ENCODE measurements around the gene NPTXR.
"Not testable (repeated sequence)": the region's sequence is repeated elsewhere in the genome, so short reads cannot be mapped to it uniquely, and the experiment has no call there.

The NPTXR gene

DNA sequence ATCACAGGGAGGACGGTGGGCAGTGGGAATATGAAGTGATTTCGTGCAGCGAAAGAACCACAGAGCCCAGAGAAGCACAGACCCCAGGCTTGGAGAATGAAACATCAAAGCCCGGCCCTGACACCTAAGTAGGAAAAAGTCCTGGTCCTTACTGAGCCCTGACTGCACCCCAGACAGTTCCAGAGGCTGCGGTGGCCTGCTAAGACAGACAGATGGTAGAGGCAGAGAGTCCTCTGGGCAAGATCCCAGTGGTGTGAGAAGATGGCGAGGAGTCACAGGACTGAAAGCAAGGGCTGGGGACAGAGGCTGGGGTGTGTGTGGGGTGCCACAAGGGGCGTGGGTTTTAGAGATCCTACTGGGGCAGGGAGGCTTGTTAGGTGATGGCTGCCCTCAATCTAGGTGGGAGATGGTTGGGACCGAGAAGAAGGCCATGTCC, 24.5 kb upstream of the NPTXR start:
- DNase-seq, result no peak

DNA sequence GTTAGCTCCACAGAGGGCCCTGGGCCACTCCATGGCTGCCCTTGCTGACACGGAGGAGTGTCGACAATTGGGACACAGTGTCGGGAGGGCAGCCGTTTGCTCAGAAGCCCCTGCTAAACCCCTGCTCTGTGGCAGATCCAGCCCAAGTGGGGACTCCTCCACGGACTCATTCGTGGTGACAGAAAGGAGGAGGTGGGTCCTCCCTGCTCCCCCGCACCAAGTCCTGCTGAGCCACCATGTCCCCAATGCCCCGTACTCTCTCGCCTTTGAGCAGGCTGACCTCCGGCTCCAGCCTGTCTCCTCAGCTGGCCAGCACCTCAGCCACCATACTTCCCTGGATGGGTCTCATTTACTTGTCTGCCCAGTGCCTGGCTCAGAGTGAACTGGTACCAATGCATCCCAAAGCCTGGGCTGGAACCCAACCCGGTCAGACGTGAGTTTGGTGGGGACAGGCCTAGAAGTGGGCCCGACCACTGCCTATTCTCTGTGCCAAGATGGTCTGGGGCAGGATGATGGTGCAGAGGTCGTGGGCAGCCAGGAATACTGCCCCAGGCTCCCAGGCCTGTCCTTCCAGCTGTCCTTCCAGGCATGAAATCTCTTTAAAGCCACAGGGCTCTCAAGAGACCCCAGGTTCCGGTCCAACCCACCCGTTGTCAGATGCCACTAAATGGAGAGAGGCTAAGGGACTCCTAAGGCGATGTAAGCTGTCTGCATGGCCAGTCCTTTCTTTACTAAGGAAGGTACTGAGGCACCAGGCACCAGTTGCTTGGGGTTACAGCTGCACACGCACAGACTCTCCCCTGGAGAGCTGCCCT, 23.9 kb upstream of the NPTXR start:
- DNase-seq, result no peak

DNA sequence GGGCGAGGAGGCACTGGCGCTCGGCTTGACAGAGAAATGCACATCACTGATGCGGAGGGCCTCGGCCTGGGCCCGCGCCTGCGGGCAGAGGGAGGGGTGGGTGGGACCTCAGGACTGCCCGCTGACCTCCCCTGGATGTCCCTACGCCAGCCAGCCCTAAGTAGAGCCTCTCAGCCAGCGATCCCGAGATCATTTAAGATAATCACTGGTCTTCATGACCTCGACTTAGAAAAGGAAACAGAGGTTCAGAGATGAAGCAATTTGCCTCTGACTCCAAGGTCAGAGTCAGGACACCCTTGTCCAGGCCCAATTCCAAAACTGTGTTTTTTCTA, 23.3 kb upstream of the NPTXR start:
- no peak for DNase-seq

GRCh38 chr22:38866399-38867123, 22.7 kb upstream of the NPTXR start:
- no peak for DNase-seq

DNA sequence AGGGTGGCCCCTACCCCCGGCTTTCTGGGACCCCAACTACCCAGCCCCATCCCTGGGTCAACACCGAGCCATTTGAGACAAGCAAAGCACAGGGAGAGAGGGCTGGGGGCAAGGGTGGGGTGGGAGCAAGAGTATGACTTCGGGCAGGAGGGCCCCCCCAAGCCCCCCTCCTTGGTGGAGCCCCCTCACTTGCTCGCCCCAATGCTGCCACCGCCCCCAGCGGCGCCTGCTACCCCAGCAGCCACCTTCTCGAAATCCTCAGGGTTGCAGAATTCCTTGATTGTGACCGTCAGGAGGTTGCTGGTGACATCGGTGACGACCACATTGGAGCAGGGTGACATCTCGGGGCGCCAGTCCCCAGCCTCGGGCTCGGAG, 22.2 kb upstream of the NPTXR start:
- no peak for DNase-seq

- no peak for DNase-seq
These were observed 21.6 kb upstream of the NPTXR start for GRCh38 chr22:38865201-38866023.

DNA sequence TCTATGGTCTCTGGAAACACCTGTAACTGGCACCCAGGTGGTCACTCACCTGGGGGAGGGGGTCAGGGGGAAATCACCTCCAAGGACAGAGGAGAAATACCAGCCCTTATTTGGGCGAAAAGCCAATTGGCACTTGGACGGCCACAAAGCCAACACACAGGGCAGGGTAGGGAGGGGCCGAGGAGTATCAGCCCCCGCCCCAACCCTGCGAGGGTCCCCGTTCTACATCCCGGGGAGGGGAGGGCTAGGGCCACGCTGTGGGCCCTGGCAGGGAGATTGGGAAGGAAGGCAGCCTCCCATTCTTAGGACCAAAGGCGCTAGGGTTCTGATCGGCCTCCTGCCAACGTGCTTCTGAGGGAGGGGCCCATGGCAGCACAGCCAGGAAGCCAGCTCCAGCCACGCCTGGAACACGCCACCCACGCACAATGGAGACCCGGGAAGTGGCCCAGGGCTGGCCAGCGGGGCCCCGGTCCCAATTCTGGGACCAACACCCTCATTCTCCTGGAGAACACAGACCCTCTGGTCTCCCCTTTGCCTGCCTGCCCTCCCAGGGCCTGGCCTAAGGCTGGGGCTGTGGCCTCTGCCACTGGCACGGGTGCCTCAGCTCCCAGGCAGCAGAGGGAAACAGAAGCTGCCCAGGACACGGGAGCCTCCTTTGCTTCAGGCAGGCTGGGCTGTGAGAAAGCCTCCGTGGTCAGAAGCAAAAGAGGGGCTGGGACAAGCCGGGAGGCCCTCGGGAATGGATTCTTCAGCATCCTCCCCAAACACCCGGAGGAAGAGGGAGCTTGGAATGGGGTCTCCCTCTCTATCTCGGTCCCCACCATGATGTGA, 20.7 kb upstream of the NPTXR start:
- DNase-seq, result no peak

- DNase-seq, result no peak
These were observed 19.8 kb upstream of the NPTXR start for GRCh38 chr22:38863531-38864131.

DNA sequence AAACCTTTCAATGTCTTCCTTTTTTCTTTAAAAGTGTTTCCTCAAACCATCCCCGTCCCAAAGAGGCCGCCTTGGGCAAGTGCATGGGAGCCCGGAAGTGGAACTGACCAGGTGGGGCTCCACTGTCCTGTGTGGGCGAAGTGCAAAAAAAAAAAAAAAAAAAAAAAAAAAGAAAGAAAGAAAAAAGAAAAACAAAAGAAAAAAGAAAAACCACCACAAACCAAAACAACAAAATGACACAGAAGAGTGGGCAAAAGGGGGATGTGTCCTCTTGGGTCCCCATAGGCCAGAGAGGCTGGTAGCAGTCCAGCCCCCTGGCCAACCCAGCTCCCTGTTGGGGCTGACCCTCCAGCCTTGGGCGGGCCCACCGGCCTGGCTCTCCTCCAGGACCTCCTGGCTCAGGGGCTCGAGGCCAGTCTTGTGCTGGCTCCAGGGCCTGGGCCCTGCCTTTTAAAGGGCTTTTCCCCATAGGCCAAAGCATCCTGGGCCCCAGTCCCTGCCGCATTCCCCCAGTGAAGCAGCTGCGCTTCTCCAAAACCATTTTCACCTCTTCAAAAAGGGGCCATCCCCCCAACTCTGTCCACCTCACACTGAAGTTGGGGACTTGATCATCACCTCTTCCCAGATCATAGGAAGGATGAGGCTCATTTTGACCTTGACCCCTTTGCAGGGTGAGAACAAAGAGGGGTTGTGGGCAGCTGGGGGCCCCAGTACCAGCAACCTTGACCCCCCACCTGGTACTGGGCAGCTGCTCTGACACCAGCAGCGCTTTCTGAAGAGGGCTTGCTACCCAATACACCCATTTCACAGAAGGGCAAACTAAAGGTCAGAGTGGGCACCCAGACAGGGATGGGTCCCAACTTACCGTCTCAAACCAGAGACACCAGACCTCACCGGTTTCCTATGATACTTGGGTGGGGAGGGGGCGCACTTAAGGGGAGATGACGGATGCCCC, 18.8 kb upstream of the NPTXR start:
- DNase-seq, result no peak

GRCh38 chr22:38861927-38862326, 18.1 kb upstream of the NPTXR start:
- DNase-seq, result no peak

DNA sequence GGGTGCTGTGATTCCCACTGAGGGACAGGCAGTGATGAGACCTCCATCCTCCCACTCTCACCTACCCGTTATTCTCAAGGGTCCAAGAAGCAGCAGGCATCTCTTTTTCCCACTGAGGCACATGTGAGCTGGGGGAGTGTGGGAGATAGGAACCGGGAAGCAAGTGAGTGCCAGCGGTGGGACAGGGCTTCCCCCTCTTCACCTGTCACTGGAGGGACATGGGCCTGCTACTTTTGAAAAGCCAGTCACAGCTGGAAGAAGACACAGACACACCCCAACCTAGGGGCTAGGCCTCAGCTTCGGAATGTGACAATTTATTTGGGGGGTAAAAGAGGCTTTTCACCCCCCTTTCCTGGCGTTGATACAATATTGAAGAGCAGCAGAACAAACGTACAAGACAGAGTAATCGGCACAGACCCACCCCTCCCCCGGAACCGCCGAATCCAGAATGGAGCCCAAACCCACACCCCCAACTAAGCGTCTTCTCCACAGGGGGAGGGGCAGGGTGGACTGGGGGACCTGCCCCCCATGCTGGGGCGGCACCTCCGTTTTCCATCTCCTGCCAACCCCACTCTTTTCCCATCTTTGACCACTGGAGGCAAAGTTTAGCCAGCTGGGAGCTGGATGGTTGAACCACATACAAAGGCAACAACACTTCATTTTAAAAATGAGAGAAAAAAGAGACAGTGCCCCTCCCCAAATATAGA, 17.5 kb upstream of the NPTXR start:
- DNase-seq, result no peak

DNA sequence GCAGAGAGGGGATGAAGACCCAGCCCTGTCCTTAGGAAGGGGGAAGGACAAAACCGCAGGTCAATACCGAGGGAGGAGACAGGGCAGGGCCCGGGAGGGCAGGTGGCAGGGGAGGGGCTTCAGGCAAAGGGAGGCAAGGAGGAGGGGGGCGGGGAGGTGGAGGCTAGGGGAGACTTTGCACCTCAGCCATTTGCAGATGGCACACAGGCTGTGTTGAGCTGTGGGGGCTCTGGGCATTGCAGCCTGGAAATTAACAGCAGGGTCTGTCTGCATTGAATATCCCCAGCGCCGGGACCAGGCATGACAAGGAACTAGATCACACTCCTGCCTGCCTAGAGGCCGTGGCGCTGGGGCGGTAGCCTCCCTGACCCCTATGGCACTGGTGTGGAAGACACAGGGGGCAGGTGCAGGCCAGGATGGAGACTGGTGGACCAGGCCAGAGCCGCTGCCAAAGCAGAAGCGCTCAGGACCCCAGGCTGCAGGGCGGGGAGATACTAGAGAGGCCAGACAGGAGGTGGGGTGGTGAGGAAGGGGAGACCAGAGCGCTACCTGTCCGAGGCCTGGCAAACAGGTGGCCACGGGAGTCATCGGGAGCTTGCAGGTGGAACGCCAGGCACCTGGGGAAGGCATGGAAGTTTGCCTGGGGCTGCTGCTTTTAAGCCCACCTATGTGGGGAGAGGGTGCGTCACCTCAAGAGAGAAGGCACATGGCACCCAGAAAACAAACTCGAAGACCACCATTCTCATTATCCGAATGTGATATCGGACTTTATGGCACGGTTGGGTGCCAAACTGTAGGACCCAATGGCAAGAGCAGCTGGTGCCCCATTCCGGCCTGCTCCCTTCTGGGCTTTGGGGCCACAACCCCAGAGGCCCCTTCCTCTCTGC, 16.7 kb upstream of the NPTXR start:
- DNase-seq, result no peak

DNA sequence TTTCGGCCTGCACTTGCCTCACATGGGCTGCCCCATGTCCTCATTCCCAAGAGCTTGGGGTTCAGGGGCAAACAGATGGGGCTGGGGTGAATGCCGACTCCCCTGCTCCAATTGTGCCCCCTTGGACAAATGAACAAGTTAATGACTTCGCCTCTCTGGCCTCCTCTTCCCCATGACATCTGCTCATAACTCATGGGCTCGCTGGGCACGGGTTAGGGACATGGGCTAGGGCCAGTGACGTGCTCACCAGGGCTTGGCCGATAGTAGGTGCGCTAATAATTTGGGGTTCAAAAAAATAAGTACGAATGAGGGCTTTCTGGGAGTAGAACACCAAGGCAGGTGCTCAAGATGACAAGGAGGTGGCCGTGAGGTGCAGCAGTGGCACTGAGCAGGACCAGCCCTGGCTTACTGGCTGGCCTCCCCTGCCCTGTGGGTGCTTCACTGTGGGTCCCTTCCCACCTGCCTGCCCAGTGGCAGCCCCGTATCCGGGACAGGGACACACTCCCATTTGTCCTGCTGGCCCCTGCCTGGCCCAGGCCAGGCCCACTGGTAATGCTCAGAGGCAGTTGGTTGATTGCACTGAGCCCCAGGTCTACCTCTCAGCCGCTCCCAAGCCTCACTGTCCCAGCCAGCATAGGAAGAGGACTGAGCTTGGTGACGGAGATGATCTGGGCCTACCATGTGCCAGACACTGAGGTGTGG, 15.9 kb upstream of the NPTXR start:
- DNase-seq, result no peak

DNA sequence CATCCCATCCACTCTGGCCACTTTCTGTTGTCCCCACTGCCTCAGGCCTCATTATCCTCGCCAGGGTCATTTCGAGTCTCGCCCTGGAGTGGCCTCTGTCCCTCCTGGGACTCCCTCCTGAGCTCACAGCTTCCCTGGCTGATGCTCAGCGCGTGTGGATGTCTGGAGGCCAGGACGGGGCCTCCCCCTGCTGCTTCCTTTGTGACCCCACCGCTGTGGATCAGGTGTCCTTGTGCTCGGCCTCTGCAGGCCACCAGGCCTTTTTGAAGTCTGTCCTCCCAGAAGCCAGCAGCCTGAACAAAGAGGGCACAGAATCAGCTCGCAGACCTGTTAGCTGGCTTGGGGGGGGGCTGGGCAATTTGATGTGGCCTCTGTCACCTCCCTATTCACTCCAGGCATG, 14.7 kb upstream of the NPTXR start:
- no peak for DNase-seq

DNA sequence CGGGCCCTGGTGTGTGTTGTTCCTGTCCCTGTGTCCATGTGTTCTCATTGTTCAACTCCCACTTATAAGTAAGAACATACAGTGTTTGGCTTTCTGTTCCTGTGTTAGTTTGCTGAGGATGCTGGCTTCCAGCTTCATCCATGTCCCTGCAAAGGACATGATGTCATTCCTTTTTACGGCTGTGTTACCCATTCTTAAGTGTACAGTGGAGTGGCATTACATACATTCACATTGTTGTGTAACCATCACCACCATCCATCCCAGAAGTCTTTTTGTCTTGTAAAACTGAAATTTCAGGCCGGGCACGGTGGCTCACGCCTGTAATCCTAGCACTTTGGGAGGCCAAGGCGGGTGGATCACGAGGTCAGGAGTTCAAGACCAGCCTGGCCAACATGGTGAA, 10.6 kb upstream of the NPTXR start:
- DNase-seq, result not testable (repeated sequence)

DNA sequence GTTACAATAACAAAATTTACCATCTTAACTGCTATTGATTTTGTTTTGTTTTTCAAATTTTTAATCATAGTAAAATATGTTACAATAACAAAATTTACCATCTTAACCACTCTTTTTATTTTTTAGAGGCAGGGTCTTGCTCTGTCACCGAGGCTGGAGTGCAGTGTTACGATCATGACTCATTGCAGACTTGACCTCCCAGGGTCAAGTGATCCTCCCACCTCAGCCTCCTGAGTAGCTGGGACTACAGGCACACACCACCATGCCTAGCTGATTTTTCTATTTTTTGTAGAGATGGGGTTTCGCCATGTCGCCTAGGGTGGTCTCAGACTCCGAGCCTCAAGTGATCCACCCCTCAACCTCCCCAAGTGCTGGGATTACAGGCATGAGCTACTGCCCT, 10.1 kb upstream of the NPTXR start:
- not testable (repeated sequence) for DNase-seq

- DNase-seq, result no peak
These were observed 9.4 kb upstream of the NPTXR start for GRCh38 chr22:38853196-38853651.

- DNase-seq, result no peak
These were observed 8.7 kb upstream of the NPTXR start for GRCh38 chr22:38852522-38852921.

Measured in fibroblast of skin of right quadriceps (primary cell).